NCI-H460 (cell line): Measurements from ENCODE around the gene PPP6R2. TPM values are rescaled to one million over a fixed set of nuclear protein-coding genes. Genes with fewer than 3 reads are reported as not detected.
"Not testable (repeated sequence)": the region's sequence is repeated elsewhere in the genome, so short reads cannot be mapped to it uniquely, and the experiment has no call there.

Source experiments
- DNase-seq: peaks from one replicate; pipeline ENCODE4 v3.0.0-alpha.2; 2016; ENCODE audit warnings: low read depth; ENCODE audit errors: extremely low read depth
- total RNA-seq: library from RNA; depleted of rRNA; stranded (reverse); fragments of >200 nt; shearing (Covaris generic); gene quantifications from 2 replicates; pipeline ENCODE4 v1.2.3, GENCODE V29; 2014

Gene PPP6R2
- total RNA-seq, 1 experiment from 2014 or later = 24.5 TPM

GRCh38 chr22:50315289-50316113 lies 27.6 kb upstream of the PPP6R2 start:
- no peak for DNase-seq

DNA sequence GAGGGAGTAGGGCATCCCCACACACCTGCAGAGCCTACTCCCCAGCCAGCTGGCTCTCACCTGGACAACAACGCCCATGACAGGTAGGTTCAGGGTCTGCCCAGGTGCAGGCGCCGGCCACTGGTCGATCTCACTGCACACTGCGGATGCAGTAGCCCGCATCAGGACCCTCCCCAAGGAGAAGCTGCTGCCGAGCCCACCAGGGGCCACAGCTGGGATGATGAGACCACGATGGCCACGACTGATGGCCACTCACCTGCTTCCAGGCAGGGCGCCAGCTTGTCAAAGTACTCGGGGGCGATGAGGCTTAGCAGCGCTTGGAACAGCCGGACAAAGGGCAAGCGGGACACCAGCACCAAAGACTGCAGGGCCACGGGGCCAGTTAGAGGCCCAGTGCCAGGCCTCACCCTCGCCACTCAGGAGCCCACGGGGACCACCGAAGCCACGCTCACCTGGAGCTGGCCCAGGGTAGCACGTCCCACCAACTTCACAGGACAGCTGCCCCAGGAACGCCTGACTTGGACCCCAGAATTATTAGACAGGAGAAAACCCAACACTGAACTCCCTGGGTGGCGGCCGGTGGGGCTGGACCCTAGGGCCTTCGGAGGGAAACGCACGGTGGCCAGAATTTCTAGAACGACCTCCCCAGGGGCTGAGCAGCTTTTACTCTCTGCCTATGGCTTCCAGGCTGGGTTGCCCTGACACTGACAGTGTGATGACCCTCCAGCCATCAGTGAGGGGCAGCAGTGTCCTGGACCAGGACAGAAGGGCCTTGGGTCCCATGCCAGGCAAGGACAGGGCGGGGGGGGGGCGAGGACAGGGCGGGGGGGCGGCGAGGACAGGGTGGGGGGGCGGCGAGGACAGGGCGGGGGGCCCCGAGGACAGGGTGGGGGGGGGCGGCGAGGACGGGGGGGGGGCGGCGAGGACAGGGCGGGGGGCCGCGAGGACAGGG lies 26.7 kb upstream of the PPP6R2 start:
- no peak for DNase-seq

DNA sequence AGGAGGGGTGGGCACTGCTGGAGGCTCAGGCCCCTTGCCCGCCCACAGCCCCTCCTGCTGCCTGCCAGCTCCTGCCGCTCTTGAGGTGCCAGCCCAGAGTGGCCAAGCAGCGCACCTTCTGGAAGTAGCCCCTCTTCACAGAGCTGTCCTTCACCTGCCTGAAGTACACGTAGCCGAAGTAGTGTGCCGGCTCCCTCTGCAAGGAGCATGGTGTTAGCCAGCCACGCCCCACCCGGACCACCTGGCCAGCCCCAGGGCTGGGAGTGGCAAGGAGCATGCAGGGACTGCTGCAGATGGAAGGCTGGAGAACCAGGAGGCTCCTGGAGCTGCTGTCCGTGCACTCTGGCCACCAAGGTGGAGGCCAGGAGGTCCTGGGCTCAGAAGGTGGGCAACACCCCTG lies 25.9 kb upstream of the PPP6R2 start:
- no peak for DNase-seq

DNA sequence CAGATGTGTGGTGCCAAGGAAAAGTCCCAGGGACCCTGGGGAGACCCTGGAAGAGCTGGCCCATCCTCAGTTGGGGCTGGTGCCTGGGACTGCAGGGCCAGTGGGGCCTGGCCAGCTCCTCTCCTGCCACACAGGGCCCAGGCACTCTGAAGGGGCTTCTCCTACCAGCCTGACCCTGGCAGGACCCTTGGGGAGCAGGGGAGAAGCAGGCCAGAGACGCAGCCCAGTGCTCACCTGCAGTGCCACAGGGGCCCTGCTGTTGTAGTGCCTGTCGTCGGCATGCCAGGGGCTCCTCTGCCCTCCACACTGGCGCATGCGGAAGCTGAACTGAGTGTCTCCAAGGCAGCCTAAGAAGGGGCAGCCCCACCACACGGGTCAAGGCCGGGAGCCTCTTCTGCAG lies 25.5 kb upstream of the PPP6R2 start:
- no peak for DNase-seq

DNA sequence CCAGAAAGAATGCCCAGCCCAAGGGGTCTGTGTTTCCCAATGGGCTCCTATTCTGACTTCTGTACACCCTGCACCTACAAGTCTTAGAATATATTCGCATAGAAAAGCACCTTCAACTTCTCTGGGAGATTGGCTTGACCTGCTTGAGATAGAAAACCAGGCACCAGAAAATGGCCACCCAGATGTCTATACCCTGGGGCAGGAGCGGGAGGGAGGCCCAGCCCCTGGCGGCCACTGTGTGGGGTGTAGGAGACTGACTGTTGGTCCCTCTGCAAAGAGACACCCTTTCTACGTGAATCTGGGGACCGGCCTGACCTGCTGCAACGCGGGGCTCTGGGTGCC lies 24.8 kb upstream of the PPP6R2 start:
- no peak for DNase-seq

DNA sequence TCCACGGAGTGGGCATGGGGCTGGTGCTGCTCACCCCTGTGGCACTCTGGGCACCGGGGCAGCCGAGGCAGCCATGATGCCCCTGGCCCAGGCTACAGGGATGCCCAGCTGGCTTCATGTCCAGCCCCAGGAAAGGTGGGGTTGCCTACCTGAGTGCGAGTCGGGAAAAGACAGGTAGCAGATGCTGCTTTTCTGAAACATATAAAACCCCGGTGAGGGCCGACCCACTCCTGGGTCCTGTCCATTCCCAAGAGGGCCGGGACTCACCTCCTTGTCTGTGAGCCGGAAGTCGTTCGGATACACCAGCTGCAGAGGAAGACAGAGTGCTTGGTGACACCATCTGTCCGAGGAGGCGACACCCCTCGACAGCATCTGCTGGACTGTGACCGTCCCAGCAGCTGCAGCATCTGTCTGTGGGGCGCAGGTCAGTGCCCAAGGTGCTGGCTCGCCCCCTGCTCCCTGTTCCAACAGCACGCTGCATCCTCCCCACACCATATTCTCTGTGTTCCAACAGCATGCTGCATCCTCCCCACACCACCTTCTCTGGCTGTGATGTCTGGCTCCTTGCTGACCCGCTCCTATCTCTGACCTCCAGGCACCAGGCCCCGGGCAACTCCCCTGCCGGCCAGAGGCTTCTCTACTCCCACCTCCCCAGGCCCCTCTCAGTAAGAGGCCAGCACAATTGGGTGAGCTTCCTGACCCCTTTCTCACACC lies 24.3 kb upstream of the PPP6R2 start:
- no peak for DNase-seq

DNA sequence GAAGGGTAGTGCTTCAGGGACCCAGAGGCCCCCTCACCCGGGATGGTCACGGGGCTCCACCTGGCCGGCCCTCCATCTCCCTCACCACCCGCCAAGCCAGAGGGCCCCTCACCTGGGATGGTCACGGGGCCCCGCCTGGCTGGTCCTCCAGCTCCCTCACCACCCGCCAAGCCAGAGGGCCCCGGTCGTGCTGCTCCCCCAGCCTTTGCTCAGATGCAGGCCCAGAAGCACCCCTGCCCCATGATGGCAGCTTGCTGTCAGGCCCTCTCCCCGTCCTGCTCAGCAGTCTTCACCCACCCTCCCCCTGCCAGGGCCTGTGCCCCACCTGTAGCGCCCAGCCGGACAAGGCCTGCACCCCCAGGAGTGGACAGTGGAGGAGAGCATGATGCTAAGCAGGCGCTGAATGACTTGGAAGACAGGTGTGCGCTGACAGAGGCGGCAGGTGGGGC lies 23.6 kb upstream of the PPP6R2 start:
- DNase-seq = no peak

- no peak for DNase-seq
Observed at GRCh38 chr22:50320116-50320515, 23.0 kb upstream of the PPP6R2 start.

DNA sequence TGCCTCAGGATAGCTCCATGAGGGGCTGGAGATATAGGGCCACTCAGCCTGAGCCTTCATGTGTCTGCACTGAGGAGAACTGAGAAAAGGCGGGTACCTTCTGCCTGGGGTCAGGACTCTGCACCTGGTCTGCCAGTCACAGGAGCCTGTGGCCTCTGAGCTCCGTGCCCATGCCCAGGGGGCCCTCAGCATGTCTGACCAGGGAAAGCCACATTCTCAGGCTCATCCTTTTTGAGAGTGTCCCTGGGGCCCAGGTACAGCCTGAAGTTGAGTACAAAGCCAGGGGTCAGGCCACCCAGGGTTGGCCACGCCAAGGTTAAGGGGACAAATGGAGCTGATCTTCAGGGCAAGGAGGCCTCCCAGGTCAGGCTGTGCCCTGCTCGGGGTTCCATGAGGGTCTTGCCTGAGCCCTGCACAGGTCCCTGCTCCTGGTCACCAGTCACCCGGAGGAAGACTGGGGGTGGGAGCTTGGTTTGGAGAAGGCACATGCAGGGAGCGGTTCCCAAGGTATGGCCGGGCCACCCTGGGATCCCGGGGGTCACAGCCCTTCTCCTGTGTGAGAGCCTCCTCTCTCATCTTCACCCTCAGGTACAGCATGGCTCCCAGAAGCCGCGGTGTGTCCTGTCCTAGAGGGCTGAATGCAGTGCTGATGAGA lies 22.3 kb upstream of the PPP6R2 start:
- no peak for DNase-seq

DNA sequence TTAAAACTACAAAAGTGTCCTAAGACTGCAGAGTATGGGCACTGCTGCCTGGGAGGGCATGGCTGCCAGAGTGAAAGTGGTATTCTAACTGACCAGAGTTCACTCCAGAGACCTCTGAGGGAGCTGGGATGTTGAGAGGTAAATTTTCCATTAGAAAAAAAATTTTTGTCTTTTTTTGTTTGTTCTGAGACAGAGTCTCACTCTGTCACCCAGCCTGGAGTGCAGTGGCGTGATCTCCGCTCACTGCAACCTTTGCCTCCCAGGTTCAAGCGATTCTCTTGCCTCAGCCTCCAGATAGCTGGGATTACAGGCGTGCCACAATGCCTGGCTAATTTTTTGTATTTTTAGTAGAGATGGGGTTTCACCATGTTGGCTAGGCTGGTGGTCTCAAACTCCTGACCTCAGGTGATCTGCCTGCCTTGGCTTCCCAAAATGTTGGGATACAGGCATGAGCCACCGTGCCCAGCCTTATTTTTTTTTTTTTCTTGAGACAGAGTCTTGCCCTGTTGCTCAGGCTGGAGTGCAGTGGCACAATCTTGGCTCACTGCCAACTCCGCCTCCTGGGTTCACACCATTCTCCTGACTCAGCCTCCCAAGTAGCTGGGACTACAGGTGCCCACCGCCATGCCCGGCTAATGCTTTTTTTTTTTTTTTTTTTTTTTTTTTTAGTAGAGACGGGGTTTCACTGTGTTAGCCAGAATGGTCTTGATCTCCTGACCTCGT lies 20.6 kb upstream of the PPP6R2 start:
- not testable (repeated sequence) for DNase-seq

GRCh38 chr22:50323900-50324299 lies 19.2 kb upstream of the PPP6R2 start:
- DNase-seq = no peak

GRCh38 chr22:50325444-50326224 lies 17.5 kb upstream of the PPP6R2 start:
- no peak for DNase-seq

- no peak for DNase-seq
Observed at GRCh38 chr22:50326225-50326955, 16.7 kb upstream of the PPP6R2 start.

- peak; percentile 59 for DNase-seq
Observed at GRCh38 chr22:50326956-50327710, 16.0 kb upstream of the PPP6R2 start, which contains the start of gene DENND6B. DENND6B (minus strand) TSS chr22:50327012; CDS start chr22:50326988, 24 bp downstream.

DNA sequence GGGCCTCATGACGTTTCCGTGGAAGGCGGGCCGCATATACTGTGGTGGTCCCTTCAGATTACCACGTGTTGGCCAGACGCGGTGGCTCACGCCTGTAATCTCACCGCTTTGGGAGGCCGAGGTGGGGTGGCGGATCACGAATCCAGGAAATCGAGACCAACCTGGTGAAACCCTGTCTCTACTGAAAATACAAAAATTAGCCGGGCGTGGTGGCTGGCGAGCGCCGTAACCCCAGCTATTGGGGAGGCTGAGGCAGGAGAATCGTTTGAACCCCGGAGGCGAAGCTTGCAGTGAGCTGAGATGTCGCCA lies 15.5 kb upstream of the PPP6R2 start:
- no peak for DNase-seq

DNA sequence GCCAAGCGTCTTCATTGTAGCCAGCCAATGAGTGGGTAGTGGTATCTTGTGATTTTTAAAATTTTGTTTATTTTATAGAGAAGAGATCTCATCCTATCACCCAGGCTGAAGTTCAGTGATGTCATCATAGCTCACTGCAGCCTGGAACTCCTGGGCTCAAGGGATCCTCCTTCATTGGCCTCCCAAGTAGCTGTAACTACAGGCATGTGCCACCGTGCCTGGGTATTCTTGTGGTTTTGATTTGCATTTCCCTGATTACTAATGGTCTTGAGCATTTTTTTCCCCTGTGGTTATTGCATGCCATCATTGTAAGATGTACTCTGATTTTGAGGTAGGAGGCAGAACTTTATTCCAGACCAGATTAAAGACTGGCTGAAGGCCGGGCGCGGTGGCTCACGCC lies 13.9 kb upstream of the PPP6R2 start:
- DNase-seq = no peak

- DNase-seq = not testable (repeated sequence)
Observed at GRCh38 chr22:50334433-50334832, 8.7 kb upstream of the PPP6R2 start.
